WTC11 (cell line): ENCODE data around the gene RNF167. TPM values are rescaled to one million over a fixed set of nuclear protein-coding genes. Genes with fewer than 3 reads are reported as not detected.

Experiments used
- ATAC-seq: fragments of 200-7000 bp; cut with Tn5 transposase; 2 replicates; pipeline ENCODE4 v1.10.0; 2021; ENCODE audit warnings: mild to moderate bottlenecking, moderate library complexity
- CTCF ChIA-PET: fragments of 300-600 bp; sonication (Branson Sonifier 250); formaldehyde crosslinking; loops from one replicate; lab custom pipeline; 2021; ENCODE audit warnings: antibody characterized with exemption; lab: Charles Lee
- POLR2A ChIA-PET: fragments of 350-600 bp; sonication (Branson Sonifier 250); formaldehyde crosslinking; loops from one replicate; lab custom pipeline; 2021; ENCODE audit warnings: antibody characterized with exemption; lab: Charles Lee
- DNase-seq: peaks from one replicate; pipeline ENCODE4 v3.0.0; 2021; ENCODE audit warnings: low spot score
- H3K27ac Mint-ChIP-seq: 2 replicates; pipeline ENCODE4 v1.8.0; 2021; ENCODE audit warnings: mixed read lengths
- H3K27me3 Mint-ChIP-seq: 2 replicates; pipeline ENCODE4 v1.8.0; 2021; ENCODE audit warnings: low read depth, mild to moderate bottlenecking, moderate library complexity, mixed read lengths
- H3K36me3 Mint-ChIP-seq: 2 replicates; pipeline ENCODE4 v1.8.0; 2021; ENCODE audit warnings: mixed read lengths
- H3K4me1 Mint-ChIP-seq: 2 replicates; pipeline ENCODE4 v1.8.0; 2022; ENCODE audit warnings: mixed read lengths
- H3K4me3 Mint-ChIP-seq: 2 replicates; pipeline ENCODE4 v1.8.0; 2021; ENCODE audit warnings: mild to moderate bottlenecking, moderate library complexity, mixed read lengths
- H3K9me3 Mint-ChIP-seq: 2 replicates; pipeline ENCODE4 v1.8.0; 2021; ENCODE audit warnings: mixed read lengths
- CDX4 ChIP-seq: fragments of 250-450 bp; sonication (Bioruptor Pico); IDR thresholded peaks from 2 replicates; pipeline ENCODE4 v1.9.0; 2021; ENCODE audit warnings: moderate library complexity, mild to moderate bottlenecking, inconsistent platforms, borderline replicate concordance
- CREB1 ChIP-seq: sonication (generic); formaldehyde crosslinking; IDR thresholded peaks from 2 replicates; pipeline ENCODE4 v1.8.0; 2023; ENCODE audit warnings: mild to moderate bottlenecking, missing genetic modification reagents
- CREM ChIP-seq: sonication (generic); formaldehyde crosslinking; IDR thresholded peaks from 2 replicates; pipeline ENCODE4 v1.8.1; 2022; ENCODE audit warnings: mild to moderate bottlenecking, missing genetic modification reagents, moderate library complexity
- CTCF ChIP-seq: fragments of 200-600 bp; IDR thresholded peaks from 2 replicates; pipeline ENCODE4 v1.8.0; 2022; ENCODE audit warnings: antibody characterized with exemption
- ETV6 ChIP-seq: sonication (generic); formaldehyde crosslinking; IDR thresholded peaks from 2 replicates; pipeline ENCODE4 v1.8.1; 2022; ENCODE audit warnings: mild to moderate bottlenecking, missing genetic modification reagents
- FOXP1 ChIP-seq: sonication (generic); formaldehyde crosslinking; IDR thresholded peaks from 2 replicates; pipeline ENCODE4 v1.8.0; 2022; ENCODE audit warnings: missing genetic modification reagents, mild to moderate bottlenecking, moderate library complexity, borderline replicate concordance
- GRHL2 ChIP-seq: fragments of 250-450 bp; sonication (Bioruptor Pico); IDR thresholded peaks from 2 replicates; pipeline ENCODE4 v1.8.0; 2022; ENCODE audit warnings: mild to moderate bottlenecking, moderate library complexity; ENCODE audit not compliant: insufficient replicate concordance, severe bottlenecking
- HMGA2 ChIP-seq: fragments of 250-450 bp; sonication (Bioruptor Pico); IDR thresholded peaks from 2 replicates; pipeline ENCODE4 v1.4.0; 2021; ENCODE audit warnings: mild to moderate bottlenecking, moderate library complexity
- KAT7 ChIP-seq: sonication (generic); formaldehyde crosslinking; IDR thresholded peaks from 2 replicates; pipeline ENCODE4 v1.8.1; 2023; ENCODE audit warnings: missing genetic modification reagents, mild to moderate bottlenecking, borderline replicate concordance
- MAX ChIP-seq: sonication (generic); formaldehyde crosslinking; IDR thresholded peaks from 2 replicates; pipeline ENCODE4 v1.8.0; 2022; ENCODE audit warnings: mild to moderate bottlenecking, missing genetic modification reagents
- NR3C1 ChIP-seq: sonication (generic); formaldehyde crosslinking; conservative IDR thresholded peaks from 2 replicates; pipeline ENCODE4 v1.8.1; 2023; ENCODE audit warnings: low read depth, mild to moderate bottlenecking, missing genetic modification reagents
- PRDM15 ChIP-seq: sonication (generic); formaldehyde crosslinking; IDR thresholded peaks from 2 replicates; pipeline ENCODE4 v1.8.0; 2022; ENCODE audit warnings: missing genetic modification reagents
- SMAD4 ChIP-seq: sonication (generic); formaldehyde crosslinking; IDR thresholded peaks from 2 replicates; pipeline ENCODE4 v1.8.0; 2022; ENCODE audit warnings: mild to moderate bottlenecking, missing genetic modification reagents
- SOX15 ChIP-seq: fragments of 250-450 bp; sonication (Bioruptor Pico); IDR thresholded peaks from 2 replicates; pipeline ENCODE4 v1.9.0; 2021; ENCODE audit warnings: mild to moderate bottlenecking
- ZNF121 ChIP-seq: sonication (generic); formaldehyde crosslinking; IDR thresholded peaks from 2 replicates; pipeline ENCODE4 v1.8.0; 2023; ENCODE audit warnings: missing genetic modification reagents
- ZNF219 ChIP-seq: sonication (generic); formaldehyde crosslinking; IDR thresholded peaks from 2 replicates; pipeline ENCODE4 v1.8.0; 2023; ENCODE audit warnings: missing genetic modification reagents, mild to moderate bottlenecking, borderline replicate concordance
- ZNF232 ChIP-seq: sonication (generic); formaldehyde crosslinking; IDR thresholded peaks from 2 replicates; pipeline ENCODE4 v1.8.0; 2022; ENCODE audit warnings: mild to moderate bottlenecking, missing genetic modification reagents
- ZNF416 ChIP-seq: fragments of 250-450 bp; sonication (Bioruptor Pico); IDR thresholded peaks from 2 replicates; pipeline ENCODE4 v1.9.0; 2021; ENCODE audit warnings: mild to moderate bottlenecking, inconsistent platforms
- total RNA-seq: library from RNA; stranded (reverse); gene quantifications from 3 replicates; pipeline ENCODE4 v1.2.3, GENCODE V29; 2021
- TF ChIP-seq, protein P1 (sequence below): fragments of 250-450 bp; sonication (Bioruptor Pico); IDR thresholded peaks from 2 replicates; pipeline ENCODE4 v1.9.0; 2021; ENCODE audit warnings: mild to moderate bottlenecking
- TF ChIP-seq, protein P2 (sequence below): fragments of 250-450 bp; sonication (Bioruptor Pico); conservative IDR thresholded peaks from 2 replicates; pipeline ENCODE4 v1.9.0; 2021; ENCODE audit warnings: mild to moderate bottlenecking
- TF ChIP-seq, protein P3 (sequence below): sonication (generic); formaldehyde crosslinking; IDR thresholded peaks from 2 replicates; pipeline ENCODE4 v1.8.0; 2022; ENCODE audit warnings: mild to moderate bottlenecking, missing genetic modification reagents

RNF167 gene
- total RNA-seq, 1 experiment from 2014 or later, result 143 TPM

- Mint-ChIP-seq H3K36me3 (peaks cover 23% of the 10 kb centered on the region), H3K9me3 (no peaks in the 10 kb centered on the region), H3K4me3 (no peak overlapping the region), H3K27me3 (no peaks in the 10 kb centered on the region), H3K4me1 (peaks cover 18% of the 10 kb centered on the region), H3K27ac (no peak overlapping the region)
- TF ChIP-seq HMGA2 (CRISPR knock-in tag) (no peak), CREM (CRISPR knock-in tag) (no peak), PRDM15 (CRISPR knock-in tag) (no peak), CREB1 (CRISPR knock-in tag) (no peak), ZNF219 (CRISPR knock-in tag) (no peak), CDX4 (CRISPR knock-in tag) (no peak), FOXP1 (CRISPR knock-in tag) (no peak), ZNF416 (CRISPR knock-in tag) (no peak), SOX15 (no peak), ETV6 (CRISPR knock-in tag) (no peak)
- TF ChIP-seq, protein P1, sequence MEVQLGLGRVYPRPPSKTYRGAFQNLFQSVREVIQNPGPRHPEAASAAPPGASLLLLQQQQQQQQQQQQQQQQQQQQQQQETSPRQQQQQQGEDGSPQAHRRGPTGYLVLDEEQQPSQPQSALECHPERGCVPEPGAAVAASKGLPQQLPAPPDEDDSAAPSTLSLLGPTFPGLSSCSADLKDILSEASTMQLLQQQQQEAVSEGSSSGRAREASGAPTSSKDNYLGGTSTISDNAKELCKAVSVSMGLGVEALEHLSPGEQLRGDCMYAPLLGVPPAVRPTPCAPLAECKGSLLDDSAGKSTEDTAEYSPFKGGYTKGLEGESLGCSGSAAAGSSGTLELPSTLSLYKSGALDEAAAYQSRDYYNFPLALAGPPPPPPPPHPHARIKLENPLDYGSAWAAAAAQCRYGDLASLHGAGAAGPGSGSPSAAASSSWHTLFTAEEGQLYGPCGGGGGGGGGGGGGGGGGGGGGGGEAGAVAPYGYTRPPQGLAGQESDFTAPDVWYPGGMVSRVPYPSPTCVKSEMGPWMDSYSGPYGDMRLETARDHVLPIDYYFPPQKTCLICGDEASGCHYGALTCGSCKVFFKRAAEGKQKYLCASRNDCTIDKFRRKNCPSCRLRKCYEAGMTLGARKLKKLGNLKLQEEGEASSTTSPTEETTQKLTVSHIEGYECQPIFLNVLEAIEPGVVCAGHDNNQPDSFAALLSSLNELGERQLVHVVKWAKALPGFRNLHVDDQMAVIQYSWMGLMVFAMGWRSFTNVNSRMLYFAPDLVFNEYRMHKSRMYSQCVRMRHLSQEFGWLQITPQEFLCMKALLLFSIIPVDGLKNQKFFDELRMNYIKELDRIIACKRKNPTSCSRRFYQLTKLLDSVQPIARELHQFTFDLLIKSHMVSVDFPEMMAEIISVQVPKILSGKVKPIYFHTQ, result no peak
- ATAC-seq (no peak), DNase-seq (no peak)
- ChIA-PET CTCF (interaction anchor here (0.6 kb wide), 2 partner anchors 12 to 27 kb away, joined by 3 to 4 read pairs; no protein-coding TSS in a partner anchor), POLR2A (no interaction called here)
Observed at GRCh38 chr17:4935650-4936049, 4.4 kb upstream of the RNF167 start.

DNA sequence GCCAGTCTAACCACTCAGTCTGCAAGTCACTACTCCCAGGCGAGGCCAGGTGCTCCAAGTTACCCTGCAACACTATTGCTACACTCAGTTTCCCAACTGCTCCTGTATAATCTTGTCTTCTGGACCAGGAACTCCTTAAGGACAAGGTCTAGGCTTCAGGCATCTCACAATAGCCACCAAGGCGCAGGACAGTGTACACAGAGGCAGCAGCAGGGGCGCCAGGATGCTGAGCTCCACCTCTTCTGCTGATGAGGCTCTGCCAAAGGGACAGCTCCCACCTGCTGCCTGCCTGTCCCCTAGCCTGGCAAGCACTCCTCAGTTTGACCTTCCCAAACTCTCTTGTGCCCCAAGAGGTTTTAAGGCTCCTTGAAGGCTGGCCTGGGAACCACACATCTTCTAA, 3.6 kb upstream of the RNF167 start:
- Mint-ChIP-seq H3K27ac (peak overlapping the region; percentile 81; the same call in 1 of the 2 replicates), H3K4me1 (peaks cover 25% of the 10 kb centered on the region), H3K9me3 (no peaks in the 10 kb centered on the region), H3K36me3 (peaks cover 21% of the 10 kb centered on the region), H3K27me3 (no peaks in the 10 kb centered on the region), H3K4me3 (no peak overlapping the region)
- no peak for ATAC-seq
- ChIA-PET POLR2A (no interaction called here), CTCF (interaction anchor here (0.9 kb wide), 1 partner anchor 14 kb away, joined by 3 read pairs; the partner anchor contains the start of gene ENO3)
- DNase-seq, result no peak
- TF ChIP-seq, protein P2, sequence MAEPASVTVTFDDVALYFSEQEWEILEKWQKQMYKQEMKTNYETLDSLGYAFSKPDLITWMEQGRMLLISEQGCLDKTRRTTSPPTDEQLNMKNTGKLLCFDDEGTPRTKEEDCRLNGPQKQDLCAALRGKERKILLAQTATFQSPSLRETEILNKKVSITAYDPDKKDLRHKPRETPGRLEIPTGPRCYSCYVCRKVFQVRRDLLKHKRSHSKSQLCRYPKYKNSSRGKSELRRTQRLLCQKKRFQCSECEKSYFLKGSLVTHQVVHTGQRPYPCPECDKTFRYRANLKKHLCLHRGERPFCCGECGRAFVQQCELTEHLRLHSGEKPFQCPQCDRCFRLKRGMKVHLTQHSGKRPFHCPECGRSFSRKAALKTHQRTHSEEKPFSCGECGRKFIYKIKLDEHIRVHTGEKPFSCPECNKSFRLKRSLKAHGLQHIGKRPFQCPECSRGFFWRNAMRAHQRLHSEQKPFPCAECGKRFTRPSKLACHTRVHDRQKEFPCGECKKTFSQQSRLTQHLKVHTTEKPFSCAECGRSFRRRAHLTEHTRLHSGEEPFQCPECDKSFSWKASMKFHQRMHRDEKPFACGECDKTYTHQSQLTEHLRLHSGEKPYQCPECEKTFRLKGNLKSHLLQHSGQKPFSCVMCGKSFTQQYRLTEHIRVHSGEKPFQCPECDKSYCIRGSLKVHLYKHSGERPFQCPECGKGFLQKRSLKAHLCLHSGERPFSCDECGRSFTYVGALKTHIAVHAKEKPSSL (CRISPR knock-in tag), result no peak
- TF ChIP-seq, protein P3, sequence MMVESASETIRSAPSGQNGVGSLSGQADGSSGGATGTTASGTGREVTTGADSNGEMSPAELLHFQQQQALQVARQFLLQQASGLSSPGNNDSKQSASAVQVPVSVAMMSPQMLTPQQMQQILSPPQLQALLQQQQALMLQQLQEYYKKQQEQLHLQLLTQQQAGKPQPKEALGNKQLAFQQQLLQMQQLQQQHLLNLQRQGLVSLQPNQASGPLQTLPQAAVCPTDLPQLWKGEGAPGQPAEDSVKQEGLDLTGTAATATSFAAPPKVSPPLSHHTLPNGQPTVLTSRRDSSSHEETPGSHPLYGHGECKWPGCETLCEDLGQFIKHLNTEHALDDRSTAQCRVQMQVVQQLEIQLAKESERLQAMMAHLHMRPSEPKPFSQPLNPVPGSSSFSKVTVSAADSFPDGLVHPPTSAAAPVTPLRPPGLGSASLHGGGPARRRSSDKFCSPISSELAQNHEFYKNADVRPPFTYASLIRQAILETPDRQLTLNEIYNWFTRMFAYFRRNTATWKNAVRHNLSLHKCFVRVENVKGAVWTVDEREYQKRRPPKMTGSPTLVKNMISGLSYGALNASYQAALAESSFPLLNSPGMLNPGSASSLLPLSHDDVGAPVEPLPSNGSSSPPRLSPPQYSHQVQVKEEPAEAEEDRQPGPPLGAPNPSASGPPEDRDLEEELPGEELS, result no peak
- TF ChIP-seq SMAD4 (CRISPR knock-in tag) (no peak), ZNF121 (no peak), MAX (CRISPR knock-in tag) (no peak), ZNF232 (no peak), NR3C1 (CRISPR knock-in tag) (no peak), GRHL2 (CRISPR knock-in tag) (no peak), KAT7 (CRISPR knock-in tag) (no peak), CTCF (no peak), CDX4 (CRISPR knock-in tag) (no peak), SOX15 (no peak), FOXP1 (CRISPR knock-in tag) (no peak)
